ENCODE data around the gene ADAT1.

The ADAT1 gene

DNA sequence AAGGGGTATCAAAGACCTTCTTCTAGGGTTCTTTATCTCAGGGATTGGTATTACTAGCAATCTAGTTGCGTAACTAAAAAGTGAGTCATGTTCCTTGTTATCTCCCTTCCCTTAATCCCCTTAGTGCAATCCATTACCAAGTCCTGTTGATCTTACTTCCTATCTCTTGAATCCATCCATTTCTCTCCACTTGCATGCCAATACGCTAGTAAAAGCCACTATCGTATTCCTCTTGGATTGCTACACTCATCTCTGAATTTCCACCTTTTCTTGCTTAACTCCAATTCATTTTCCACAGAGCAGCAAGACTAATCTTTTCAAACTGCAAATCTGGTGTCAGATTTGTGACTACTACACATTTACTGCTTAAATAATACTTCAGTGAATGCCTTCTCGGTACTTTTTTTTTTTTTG, 1.8 kb upstream of the ADAT1 start (continued):
- TF ChIP-seq, protein P1, sequence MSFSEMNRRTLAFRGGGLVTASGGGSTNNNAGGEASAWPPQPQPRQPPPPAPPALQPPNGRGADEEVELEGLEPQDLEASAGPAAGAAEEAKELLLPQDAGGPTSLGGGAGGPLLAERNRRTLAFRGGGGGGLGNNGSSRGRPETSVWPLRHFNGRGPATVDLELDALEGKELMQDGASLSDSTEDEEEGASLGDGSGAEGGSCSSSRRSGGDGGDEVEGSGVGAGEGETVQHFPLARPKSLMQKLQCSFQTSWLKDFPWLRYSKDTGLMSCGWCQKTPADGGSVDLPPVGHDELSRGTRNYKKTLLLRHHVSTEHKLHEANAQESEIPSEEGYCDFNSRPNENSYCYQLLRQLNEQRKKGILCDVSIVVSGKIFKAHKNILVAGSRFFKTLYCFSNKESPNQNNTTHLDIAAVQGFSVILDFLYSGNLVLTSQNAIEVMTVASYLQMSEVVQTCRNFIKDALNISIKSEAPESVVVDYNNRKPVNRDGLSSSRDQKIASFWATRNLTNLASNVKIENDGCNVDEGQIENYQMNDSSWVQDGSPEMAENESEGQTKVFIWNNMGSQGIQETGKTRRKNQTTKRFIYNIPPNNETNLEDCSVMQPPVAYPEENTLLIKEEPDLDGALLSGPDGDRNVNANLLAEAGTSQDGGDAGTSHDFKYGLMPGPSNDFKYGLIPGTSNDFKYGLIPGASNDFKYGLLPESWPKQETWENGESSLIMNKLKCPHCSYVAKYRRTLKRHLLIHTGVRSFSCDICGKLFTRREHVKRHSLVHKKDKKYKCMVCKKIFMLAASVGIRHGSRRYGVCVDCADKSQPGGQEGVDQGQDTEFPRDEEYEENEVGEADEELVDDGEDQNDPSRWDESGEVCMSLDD (tag by site-specific recombination; IDR thresholded peaks at IDR 0.05): no peak
- TF ChIP-seq, protein P2, sequence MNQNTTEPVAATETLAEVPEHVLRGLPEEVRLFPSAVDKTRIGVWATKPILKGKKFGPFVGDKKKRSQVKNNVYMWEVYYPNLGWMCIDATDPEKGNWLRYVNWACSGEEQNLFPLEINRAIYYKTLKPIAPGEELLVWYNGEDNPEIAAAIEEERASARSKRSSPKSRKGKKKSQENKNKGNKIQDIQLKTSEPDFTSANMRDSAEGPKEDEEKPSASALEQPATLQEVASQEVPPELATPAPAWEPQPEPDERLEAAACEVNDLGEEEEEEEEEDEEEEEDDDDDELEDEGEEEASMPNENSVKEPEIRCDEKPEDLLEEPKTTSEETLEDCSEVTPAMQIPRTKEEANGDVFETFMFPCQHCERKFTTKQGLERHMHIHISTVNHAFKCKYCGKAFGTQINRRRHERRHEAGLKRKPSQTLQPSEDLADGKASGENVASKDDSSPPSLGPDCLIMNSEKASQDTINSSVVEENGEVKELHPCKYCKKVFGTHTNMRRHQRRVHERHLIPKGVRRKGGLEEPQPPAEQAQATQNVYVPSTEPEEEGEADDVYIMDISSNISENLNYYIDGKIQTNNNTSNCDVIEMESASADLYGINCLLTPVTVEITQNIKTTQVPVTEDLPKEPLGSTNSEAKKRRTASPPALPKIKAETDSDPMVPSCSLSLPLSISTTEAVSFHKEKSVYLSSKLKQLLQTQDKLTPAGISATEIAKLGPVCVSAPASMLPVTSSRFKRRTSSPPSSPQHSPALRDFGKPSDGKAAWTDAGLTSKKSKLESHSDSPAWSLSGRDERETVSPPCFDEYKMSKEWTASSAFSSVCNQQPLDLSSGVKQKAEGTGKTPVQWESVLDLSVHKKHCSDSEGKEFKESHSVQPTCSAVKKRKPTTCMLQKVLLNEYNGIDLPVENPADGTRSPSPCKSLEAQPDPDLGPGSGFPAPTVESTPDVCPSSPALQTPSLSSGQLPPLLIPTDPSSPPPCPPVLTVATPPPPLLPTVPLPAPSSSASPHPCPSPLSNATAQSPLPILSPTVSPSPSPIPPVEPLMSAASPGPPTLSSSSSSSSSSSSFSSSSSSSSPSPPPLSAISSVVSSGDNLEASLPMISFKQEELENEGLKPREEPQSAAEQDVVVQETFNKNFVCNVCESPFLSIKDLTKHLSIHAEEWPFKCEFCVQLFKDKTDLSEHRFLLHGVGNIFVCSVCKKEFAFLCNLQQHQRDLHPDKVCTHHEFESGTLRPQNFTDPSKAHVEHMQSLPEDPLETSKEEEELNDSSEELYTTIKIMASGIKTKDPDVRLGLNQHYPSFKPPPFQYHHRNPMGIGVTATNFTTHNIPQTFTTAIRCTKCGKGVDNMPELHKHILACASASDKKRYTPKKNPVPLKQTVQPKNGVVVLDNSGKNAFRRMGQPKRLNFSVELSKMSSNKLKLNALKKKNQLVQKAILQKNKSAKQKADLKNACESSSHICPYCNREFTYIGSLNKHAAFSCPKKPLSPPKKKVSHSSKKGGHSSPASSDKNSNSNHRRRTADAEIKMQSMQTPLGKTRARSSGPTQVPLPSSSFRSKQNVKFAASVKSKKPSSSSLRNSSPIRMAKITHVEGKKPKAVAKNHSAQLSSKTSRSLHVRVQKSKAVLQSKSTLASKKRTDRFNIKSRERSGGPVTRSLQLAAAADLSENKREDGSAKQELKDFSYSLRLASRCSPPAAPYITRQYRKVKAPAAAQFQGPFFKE (tag by site-specific recombination; IDR thresholded peaks at IDR 0.05; ENCODE audit: borderline replicate concordance): no peak
- TF ChIP-seq KLF8 (tag by site-specific recombination; IDR thresholded peaks at IDR 0.05): peak; percentile 70
- TF ChIP-seq GLIS1 (tag by site-specific recombination; IDR thresholded peaks at IDR 0.05): no peak
- TF ChIP-seq ZNF146 (tag by site-specific recombination; IDR thresholded peaks at IDR 0.05): peak; percentile 5; the same call in 1 of the 2 replicates
- TF ChIP-seq, protein P3, sequence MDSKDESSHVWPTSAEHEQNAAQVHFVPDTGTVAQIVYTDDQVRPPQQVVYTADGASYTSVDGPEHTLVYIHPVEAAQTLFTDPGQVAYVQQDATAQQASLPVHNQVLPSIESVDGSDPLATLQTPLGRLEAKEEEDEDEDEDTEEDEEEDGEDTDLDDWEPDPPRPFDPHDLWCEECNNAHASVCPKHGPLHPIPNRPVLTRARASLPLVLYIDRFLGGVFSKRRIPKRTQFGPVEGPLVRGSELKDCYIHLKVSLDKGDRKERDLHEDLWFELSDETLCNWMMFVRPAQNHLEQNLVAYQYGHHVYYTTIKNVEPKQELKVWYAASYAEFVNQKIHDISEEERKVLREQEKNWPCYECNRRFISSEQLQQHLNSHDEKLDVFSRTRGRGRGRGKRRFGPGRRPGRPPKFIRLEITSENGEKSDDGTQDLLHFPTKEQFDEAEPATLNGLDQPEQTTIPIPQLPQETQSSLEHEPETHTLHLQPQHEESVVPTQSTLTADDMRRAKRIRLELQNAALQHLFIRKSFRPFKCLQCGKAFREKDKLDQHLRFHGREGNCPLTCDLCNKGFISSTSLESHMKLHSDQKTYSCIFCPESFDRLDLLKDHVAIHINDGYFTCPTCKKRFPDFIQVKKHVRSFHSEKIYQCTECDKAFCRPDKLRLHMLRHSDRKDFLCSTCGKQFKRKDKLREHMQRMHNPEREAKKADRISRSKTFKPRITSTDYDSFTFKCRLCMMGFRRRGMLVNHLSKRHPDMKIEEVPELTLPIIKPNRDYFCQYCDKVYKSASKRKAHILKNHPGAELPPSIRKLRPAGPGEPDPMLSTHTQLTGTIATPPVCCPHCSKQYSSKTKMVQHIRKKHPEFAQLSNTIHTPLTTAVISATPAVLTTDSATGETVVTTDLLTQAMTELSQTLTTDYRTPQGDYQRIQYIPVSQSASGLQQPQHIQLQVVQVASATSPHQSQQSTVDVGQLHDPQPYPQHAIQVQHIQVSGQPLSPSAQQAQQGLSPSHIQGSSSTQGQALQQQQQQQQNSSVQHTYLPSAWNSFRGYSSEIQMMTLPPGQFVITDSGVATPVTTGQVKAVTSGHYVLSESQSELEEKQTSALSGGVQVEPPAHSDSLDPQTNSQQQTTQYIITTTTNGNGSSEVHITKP (tag by site-specific recombination; IDR thresholded peaks at IDR 0.05): peak; percentile 86
- TF ChIP-seq, protein P4, sequence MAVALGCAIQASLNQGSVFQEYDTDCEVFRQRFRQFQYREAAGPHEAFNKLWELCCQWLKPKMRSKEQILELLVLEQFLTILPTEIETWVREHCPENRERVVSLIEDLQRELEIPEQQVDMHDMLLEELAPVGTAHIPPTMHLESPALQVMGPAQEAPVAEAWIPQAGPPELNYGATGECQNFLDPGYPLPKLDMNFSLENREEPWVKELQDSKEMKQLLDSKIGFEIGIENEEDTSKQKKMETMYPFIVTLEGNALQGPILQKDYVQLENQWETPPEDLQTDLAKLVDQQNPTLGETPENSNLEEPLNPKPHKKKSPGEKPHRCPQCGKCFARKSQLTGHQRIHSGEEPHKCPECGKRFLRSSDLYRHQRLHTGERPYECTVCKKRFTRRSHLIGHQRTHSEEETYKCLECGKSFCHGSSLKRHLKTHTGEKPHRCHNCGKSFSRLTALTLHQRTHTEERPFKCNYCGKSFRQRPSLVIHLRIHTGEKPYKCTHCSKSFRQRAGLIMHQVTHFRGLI (tag by site-specific recombination; IDR thresholded peaks at IDR 0.05): no peak
- peak; percentile 80 for TF ChIP-seq SP7 (tag by site-specific recombination; IDR thresholded peaks at IDR 0.05)
- TF ChIP-seq, protein P5, sequence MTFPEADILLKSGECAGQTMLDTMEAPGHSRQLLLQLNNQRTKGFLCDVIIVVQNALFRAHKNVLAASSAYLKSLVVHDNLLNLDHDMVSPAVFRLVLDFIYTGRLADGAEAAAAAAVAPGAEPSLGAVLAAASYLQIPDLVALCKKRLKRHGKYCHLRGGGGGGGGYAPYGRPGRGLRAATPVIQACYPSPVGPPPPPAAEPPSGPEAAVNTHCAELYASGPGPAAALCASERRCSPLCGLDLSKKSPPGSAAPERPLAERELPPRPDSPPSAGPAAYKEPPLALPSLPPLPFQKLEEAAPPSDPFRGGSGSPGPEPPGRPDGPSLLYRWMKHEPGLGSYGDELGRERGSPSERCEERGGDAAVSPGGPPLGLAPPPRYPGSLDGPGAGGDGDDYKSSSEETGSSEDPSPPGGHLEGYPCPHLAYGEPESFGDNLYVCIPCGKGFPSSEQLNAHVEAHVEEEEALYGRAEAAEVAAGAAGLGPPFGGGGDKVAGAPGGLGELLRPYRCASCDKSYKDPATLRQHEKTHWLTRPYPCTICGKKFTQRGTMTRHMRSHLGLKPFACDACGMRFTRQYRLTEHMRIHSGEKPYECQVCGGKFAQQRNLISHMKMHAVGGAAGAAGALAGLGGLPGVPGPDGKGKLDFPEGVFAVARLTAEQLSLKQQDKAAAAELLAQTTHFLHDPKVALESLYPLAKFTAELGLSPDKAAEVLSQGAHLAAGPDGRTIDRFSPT (tag by site-specific recombination; IDR thresholded peaks at IDR 0.05): peak; percentile 44; the same call in 1 of the 2 replicates
- TF ChIP-seq, protein P6, sequence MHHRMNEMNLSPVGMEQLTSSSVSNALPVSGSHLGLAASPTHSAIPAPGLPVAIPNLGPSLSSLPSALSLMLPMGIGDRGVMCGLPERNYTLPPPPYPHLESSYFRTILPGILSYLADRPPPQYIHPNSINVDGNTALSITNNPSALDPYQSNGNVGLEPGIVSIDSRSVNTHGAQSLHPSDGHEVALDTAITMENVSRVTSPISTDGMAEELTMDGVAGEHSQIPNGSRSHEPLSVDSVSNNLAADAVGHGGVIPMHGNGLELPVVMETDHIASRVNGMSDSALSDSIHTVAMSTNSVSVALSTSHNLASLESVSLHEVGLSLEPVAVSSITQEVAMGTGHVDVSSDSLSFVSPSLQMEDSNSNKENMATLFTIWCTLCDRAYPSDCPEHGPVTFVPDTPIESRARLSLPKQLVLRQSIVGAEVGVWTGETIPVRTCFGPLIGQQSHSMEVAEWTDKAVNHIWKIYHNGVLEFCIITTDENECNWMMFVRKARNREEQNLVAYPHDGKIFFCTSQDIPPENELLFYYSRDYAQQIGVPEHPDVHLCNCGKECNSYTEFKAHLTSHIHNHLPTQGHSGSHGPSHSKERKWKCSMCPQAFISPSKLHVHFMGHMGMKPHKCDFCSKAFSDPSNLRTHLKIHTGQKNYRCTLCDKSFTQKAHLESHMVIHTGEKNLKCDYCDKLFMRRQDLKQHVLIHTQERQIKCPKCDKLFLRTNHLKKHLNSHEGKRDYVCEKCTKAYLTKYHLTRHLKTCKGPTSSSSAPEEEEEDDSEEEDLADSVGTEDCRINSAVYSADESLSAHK (tag by site-specific recombination; IDR thresholded peaks at IDR 0.05): peak; percentile 30; the same call in 1 of the 2 replicates
- TF ChIP-seq, protein P7, sequence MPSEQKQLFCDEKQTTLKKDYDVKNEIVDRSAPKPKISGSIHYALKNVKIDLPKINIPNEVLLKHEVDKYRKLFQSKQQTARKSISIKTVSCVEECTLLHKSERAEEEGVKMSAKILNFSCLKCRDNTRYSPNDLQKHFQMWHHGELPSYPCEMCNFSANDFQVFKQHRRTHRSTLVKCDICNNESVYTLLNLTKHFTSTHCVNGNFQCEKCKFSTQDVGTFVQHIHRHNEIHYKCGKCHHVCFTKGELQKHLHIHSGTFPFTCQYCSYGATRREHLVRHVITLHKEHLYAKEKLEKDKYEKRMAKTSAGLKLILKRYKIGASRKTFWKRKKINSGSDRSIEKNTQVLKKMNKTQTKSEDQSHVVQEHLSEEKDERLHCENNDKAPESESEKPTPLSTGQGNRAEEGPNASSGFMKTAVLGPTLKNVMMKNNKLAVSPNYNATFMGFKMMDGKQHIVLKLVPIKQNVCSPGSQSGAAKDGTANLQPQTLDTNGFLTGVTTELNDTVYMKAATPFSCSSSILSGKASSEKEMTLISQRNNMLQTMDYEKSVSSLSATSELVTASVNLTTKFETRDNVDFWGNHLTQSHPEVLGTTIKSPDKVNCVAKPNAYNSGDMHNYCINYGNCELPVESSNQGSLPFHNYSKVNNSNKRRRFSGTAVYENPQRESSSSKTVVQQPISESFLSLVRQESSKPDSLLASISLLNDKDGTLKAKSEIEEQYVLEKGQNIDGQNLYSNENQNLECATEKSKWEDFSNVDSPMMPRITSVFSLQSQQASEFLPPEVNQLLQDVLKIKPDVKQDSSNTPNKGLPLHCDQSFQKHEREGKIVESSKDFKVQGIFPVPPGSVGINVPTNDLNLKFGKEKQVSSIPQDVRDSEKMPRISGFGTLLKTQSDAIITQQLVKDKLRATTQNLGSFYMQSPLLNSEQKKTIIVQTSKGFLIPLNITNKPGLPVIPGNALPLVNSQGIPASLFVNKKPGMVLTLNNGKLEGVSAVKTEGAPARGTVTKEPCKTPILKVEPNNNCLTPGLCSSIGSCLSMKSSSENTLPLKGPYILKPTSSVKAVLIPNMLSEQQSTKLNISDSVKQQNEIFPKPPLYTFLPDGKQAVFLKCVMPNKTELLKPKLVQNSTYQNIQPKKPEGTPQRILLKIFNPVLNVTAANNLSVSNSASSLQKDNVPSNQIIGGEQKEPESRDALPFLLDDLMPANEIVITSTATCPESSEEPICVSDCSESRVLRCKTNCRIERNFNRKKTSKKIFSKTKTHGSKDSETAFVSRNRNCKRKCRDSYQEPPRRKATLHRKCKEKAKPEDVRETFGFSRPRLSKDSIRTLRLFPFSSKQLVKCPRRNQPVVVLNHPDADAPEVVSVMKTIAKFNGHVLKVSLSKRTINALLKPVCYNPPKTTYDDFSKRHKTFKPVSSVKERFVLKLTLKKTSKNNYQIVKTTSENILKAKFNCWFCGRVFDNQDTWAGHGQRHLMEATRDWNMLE (tag by site-specific recombination; conservative IDR thresholded peaks at IDR 0.05; ENCODE audit: low read depth): 0 out of 2 replicates have a peak, but pooled peaks have one; percentile 23
- 0 out of 2 replicates have a peak, but pooled peaks have one; percentile 63 for TF ChIP-seq ZSCAN23 (tag by site-specific recombination; IDR thresholded peaks at IDR 0.05)
- TF ChIP-seq ZXDB (tag by site-specific recombination; IDR thresholded peaks at IDR 0.05): peak; percentile 96
- peak; percentile 89 for TF ChIP-seq SCRT2 (tag by site-specific recombination; IDR thresholded peaks at IDR 0.05)
